B cell (primary cell): ENCODE measurements around the gene TP53BP1. TPM values are rescaled to one million over a fixed set of nuclear protein-coding genes. Genes with fewer than 3 reads are reported as not detected.

Experiments used
- ATAC-seq: fragments of 200-7000 bp; cut with Tn5 transposase; one replicate; pipeline ENCODE4 v1.10.0; 2021; ENCODE audit warnings: low read depth, mild to moderate bottlenecking, moderate number of reproducible peaks, moderate library complexity
- CTCF ChIA-PET: fragments of 350-600 bp; sonication (Branson Sonifier 250); formaldehyde crosslinking; loops from one replicate; lab custom pipeline; 2021; ENCODE audit warnings: antibody characterized with exemption, inconsistent platforms; lab: Charles Lee
- POLR2A ChIA-PET: fragments of 350-600 bp; sonication (Branson Sonifier 250); formaldehyde crosslinking; loops from one replicate; lab custom pipeline; 2021; ENCODE audit warnings: antibody characterized with exemption; lab: Charles Lee
- DNase-seq: peaks from one replicate; pipeline ENCODE4 v3.0.0; 2013
- H2AFZ ChIP-seq: 2 replicates; pipeline ENCODE4 v1.6.1; 2012; ENCODE audit warnings: mild to moderate bottlenecking, low read depth, low read length; ENCODE audit not compliant: insufficient read depth, poor library complexity, severe bottlenecking
- H3K27ac ChIP-seq, 2 donors: 1 replicate in 1 of 2; 2 replicates in 1 of 2; pipeline ENCODE4 v1.5.1; 2012 to 2013; ENCODE audit warnings: low read length in 2 of 2, mild to moderate bottlenecking in 2 of 2, moderate library complexity in 1 of 2
- H3K27me3 ChIP-seq, 4 experiments: fragments of 200-600 bp in 1 of 4; sonication (generic) in 1 of 4; replicated peaks in 1 of 4; 1 replicate in 2 of 4; 2 replicates in 2 of 4; pipeline versions ENCODE4 v1.6.1 to v1.7.0; 2013 to 2016; ENCODE audit warnings: low read length in 3 of 4, mild to moderate bottlenecking in 2 of 4, mixed read lengths in 1 of 4, moderate library complexity in 1 of 4; ENCODE audit not compliant: insufficient read depth in 4 of 4, control insufficient read depth in 3 of 4; ENCODE audit errors: control extremely low read depth in 1 of 4
- H3K36me3 ChIP-seq, 2 experiments: replicated peaks in 1 of 2; 1 replicate in 1 of 2; 2 replicates in 1 of 2; pipeline versions ENCODE4 v1.6.1 to v1.7.1; 2013; ENCODE audit warnings: low read length in 1 of 2; ENCODE audit not compliant: insufficient read depth in 2 of 2, control insufficient read depth in 1 of 2; ENCODE audit errors: control extremely low read depth in 1 of 2, extremely low read depth in 1 of 2
- H3K4me1 ChIP-seq, 2 donors: fragments of 200-600 bp in 1 of 2; sonication (generic) in 1 of 2; 1 replicate in 1 of 2; 2 replicates in 1 of 2; pipeline versions ENCODE4 v1.5.1 to v1.6.1; 2013 to 2017; ENCODE audit warnings: low read length in 2 of 2; ENCODE audit not compliant: control insufficient read depth in 2 of 2, insufficient read depth in 2 of 2
- H3K4me2 ChIP-seq: replicated peaks from 2 replicates; pipeline ENCODE3; 2012; ENCODE audit warnings: mild to moderate bottlenecking, low read depth, low read length; ENCODE audit not compliant: poor library complexity, severe bottlenecking
- H3K4me3 ChIP-seq, 5 experiments: fragments of 200-600 bp in 1 of 5; sonication (generic) in 1 of 5; 1 replicate in 3 of 5; 2 replicates in 2 of 5; pipeline versions ENCODE4 v1.5.1 to v1.7.0; 2011 to 2016; ENCODE audit warnings: low read length in 4 of 5, mild to moderate bottlenecking in 4 of 5, low read depth in 2 of 5, control low read depth in 1 of 5, moderate library complexity in 1 of 5; ENCODE audit not compliant: insufficient read depth in 1 of 5; ENCODE audit errors: control extremely low read depth in 1 of 5, extremely low read depth in 1 of 5
- H3K79me2 ChIP-seq: fragments of 200-600 bp; sonication (generic); one replicate; pipeline ENCODE4 v1.6.0; 2016; ENCODE audit warnings: low read length; ENCODE audit not compliant: control insufficient read depth, insufficient read depth
- H3K9ac ChIP-seq: fragments of 200-600 bp; sonication (generic); 2 replicates; pipeline ENCODE4 v1.6.1; 2017; ENCODE audit warnings: mild to moderate bottlenecking, low read length, moderate library complexity
- H3K9me3 ChIP-seq, 3 donors: one replicate each; pipeline versions ENCODE4 v1.6.1 to v1.7.1; 2013; ENCODE audit warnings: low read length in 2 of 3; ENCODE audit not compliant: control insufficient read depth in 2 of 3, insufficient read depth in 1 of 3; ENCODE audit errors: control extremely low read depth in 1 of 3
- H4K20me1 ChIP-seq: 2 replicates; pipeline ENCODE4 v1.6.0; 2012; ENCODE audit warnings: mild to moderate bottlenecking, low read length; ENCODE audit not compliant: insufficient read depth, control insufficient read depth, poor library complexity, severe bottlenecking
- H3K27ac Mint-ChIP-seq: one replicate; pipeline ENCODE4 v1.8.0; 2021; ENCODE audit warnings: mixed read lengths
- H3K27me3 Mint-ChIP-seq: one replicate; pipeline ENCODE4 v1.8.0; 2021; ENCODE audit warnings: mixed read lengths
- H3K4me1 Mint-ChIP-seq: one replicate; pipeline ENCODE4 v1.8.0; 2021; ENCODE audit warnings: mixed read lengths
- H3K4me3 Mint-ChIP-seq: one replicate; pipeline ENCODE4 v1.8.0; 2021; ENCODE audit warnings: mixed read lengths
- H3K9me3 Mint-ChIP-seq: one replicate; pipeline ENCODE4 v1.8.0; 2022; ENCODE audit warnings: mixed read lengths; ENCODE audit not compliant: insufficient read depth
- EZH2 ChIP-seq: IDR thresholded peaks from 2 replicates; pipeline ENCODE4 v1.6.1; 2012; ENCODE audit warnings: borderline replicate concordance, low read depth, mild to moderate bottlenecking, moderate library complexity, low read length; ENCODE audit not compliant: insufficient read depth, poor library complexity, severe bottlenecking
- WGBS: methylation state at CpG from one replicate; pipeline ENCODE4 v1.1.5; 2013; ENCODE audit warnings: missing lambda C conversion rate; ENCODE audit not compliant: insufficient coverage; 5-methylcytosine and 5-hydroxymethylcytosine counted together
- intact Hi-C: fragments of 100-400 bp; cut with micrococcal nuclease; formaldehyde crosslinking; loops from one replicate; pipeline ENCODE4 v1.10.0; 2022
- polyA plus RNA-seq: library from polyadenylated mRNA; depleted of rRNA; stranded (reverse); fragments of >200 nt; gene quantifications from 2 replicates; pipeline ENCODE4 v1.2.3, GENCODE V29; 2012
- total RNA-seq, 2 donors: library from RNA; stranded (reverse); fragments of 120-200 nt in 1 of 2; gene quantifications; 1 replicate in 1 of 2; 2 replicates in 1 of 2; pipeline versions ENCODE4 v1.2.3 to v1.2.4, GENCODE V29; 2013 to 2022
- TF ChIP-seq, protein P1 (sequence below): fragments of 200-600 bp; IDR thresholded peaks from one replicate; pipeline ENCODE4 v1.8.0; 2022; ENCODE audit warnings: antibody characterized with exemption, mild to moderate bottlenecking

TP53BP1 gene
- total and polyA plus RNA-seq, 2 donors (not counting 1 experiment from before 2014, with no cell fraction given), result 13.1 to 70.5 TPM

DNA sequence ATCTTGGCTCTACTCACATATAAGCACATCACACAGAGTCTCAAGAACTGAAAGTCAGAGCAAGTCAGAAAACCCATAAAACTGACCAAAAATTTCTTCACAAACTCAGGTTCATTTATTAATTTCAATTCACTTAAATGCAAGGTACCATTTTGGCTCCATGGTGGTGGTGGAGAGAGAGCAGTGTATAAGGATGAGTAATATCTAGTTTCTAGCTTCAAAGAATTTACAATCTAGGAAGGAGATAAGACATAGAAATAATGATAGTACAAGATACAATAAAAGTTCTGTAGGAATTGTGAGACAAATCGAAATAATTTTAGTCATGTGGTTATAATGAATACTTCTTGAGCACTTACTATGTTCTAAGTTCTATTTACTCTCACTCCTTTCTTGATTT, 6.7 kb upstream of the TP53BP1 start:
- Histone ChIP-seq H3K27me3 (no peaks in the 10 kb centered on the region), H3K79me2 (no peaks in the 10 kb centered on the region), H3K9me3 (no peaks in the 10 kb centered on the region), H3K4me3 (no peak overlapping the region), H3K36me3 (no peaks in the 10 kb centered on the region), H3K9ac (no peak overlapping the region), H3K4me1 (no peaks in the 10 kb centered on the region), H2AFZ (no peak overlapping the region), H4K20me1 (no peaks in the 10 kb centered on the region), H3K4me2 (no peak overlapping the region), H3K27ac (no peak overlapping the region)
- no CpG with 5 or more reads among the region's 1 CpG for WGBS
- intact Hi-C loops, result loop anchor here (10.0 kb wide), 1 partner anchor 765 kb away; the partner anchor contains the start of gene CDAN1
- no peak overlapping the region for H3K4me3 Mint-ChIP-seq
- H3K27ac Mint-ChIP-seq, result no peak overlapping the region
- ChIA-PET CTCF (interaction anchor here (3.4 kb wide), 1 partner anchor 15 kb away, joined by 17 read pairs; no protein-coding TSS in a partner anchor), POLR2A (no interaction called here)
- ATAC-seq, result no peak
- TF ChIP-seq EZH2, result no peak
- TF ChIP-seq, protein P1, sequence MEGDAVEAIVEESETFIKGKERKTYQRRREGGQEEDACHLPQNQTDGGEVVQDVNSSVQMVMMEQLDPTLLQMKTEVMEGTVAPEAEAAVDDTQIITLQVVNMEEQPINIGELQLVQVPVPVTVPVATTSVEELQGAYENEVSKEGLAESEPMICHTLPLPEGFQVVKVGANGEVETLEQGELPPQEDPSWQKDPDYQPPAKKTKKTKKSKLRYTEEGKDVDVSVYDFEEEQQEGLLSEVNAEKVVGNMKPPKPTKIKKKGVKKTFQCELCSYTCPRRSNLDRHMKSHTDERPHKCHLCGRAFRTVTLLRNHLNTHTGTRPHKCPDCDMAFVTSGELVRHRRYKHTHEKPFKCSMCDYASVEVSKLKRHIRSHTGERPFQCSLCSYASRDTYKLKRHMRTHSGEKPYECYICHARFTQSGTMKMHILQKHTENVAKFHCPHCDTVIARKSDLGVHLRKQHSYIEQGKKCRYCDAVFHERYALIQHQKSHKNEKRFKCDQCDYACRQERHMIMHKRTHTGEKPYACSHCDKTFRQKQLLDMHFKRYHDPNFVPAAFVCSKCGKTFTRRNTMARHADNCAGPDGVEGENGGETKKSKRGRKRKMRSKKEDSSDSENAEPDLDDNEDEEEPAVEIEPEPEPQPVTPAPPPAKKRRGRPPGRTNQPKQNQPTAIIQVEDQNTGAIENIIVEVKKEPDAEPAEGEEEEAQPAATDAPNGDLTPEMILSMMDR, result no peak
- no peak for DNase-seq
- H3K27me3 Mint-ChIP-seq, result no peaks in the 10 kb centered on the region
- no peaks in the 10 kb centered on the region for H3K9me3 Mint-ChIP-seq
- H3K4me1 Mint-ChIP-seq, result no peaks in the 10 kb centered on the region

DNA sequence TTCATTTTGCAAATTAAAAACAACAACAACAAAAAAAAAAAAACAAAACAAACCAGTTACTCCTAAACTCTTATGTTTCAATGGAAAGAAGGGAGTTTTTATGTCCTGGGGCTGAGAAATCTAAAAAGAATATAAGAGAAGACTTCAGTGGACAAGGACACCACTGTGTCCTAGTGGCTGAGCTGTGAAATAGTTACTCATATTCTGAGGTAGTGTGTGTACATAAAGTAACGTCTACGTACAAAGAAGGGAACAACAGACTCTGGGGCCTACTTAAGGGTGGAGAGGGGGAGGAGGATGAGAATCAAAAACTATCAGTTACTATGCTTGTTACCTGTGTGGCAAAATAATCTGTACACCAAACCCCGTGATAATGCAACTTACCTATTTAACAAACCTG, 6.0 kb upstream of the TP53BP1 start:
- Mint-ChIP-seq H3K4me1 (no peaks in the 10 kb centered on the region), H3K4me3 (no peak overlapping the region), H3K27ac (no peak overlapping the region), H3K9me3 (no peaks in the 10 kb centered on the region), H3K27me3 (no peaks in the 10 kb centered on the region)
- H3K27ac ChIP-seq, result no peak overlapping the region
- ATAC-seq, result no peak
- no peak overlapping the region for H3K4me2 ChIP-seq
- no peaks in the 10 kb centered on the region for H3K36me3 ChIP-seq
- H3K9me3 ChIP-seq, result no peaks in the 10 kb centered on the region
- no CpG with 5 or more reads among the region's 3 CpGs for WGBS
- TF ChIP-seq, protein P1, result no peak
- TF ChIP-seq EZH2, result no peak
- H3K4me3 ChIP-seq, result no peak overlapping the region
- no peaks in the 10 kb centered on the region for H3K4me1 ChIP-seq
- DNase-seq, result no peak
- no peak overlapping the region for H3K9ac ChIP-seq
- H3K27me3 ChIP-seq, result no peaks in the 10 kb centered on the region
- intact Hi-C loops, result loop anchor here (10.0 kb wide), 1 partner anchor 764 kb away; the partner anchor contains the start of gene CDAN1
- ChIA-PET POLR2A (no interaction called here), CTCF (interaction anchor here (3.4 kb wide), 1 partner anchor 15 kb away, joined by 17 read pairs; no protein-coding TSS in a partner anchor)
- H4K20me1 ChIP-seq, result no peaks in the 10 kb centered on the region
- no peak overlapping the region for H2AFZ ChIP-seq
- no peaks in the 10 kb centered on the region for H3K79me2 ChIP-seq
